Vagina (tissue), 2 donors: ENCODE measurements around the gene NOC3L.

Experiments used
- POLR2A ChIP-seq, 2 donors: fragments of 450-650 bp; IDR thresholded peaks; one replicate each; pipeline ENCODE4 v1.6.1; 2017; ENCODE audit warnings: antibody characterized with exemption in 2 of 2, mild to moderate bottlenecking in 2 of 2, moderate library complexity in 2 of 2
- POLR2AphosphoS5 ChIP-seq, 2 donors: sonication (generic); formaldehyde crosslinking; IDR thresholded peaks; one replicate each; pipeline ENCODE4 v1.9.0; 2017; ENCODE audit warnings: antibody characterized with exemption in 2 of 2, mild to moderate bottlenecking in 2 of 2, low read depth in 1 of 2; ENCODE audit not compliant: insufficient read depth in 1 of 2
- TF ChIP-seq, protein P1 (sequence below), 3 experiments: fragments of 450-650 bp in 2 of 3; fragments of 200-600 bp in 1 of 3; sonication (generic) in 1 of 3; IDR thresholded peaks; one replicate each; pipeline ENCODE4 v1.5.1; 2017 to 2019; ENCODE audit warnings: antibody characterized with exemption in 3 of 3, mild to moderate bottlenecking in 2 of 3, moderate library complexity in 2 of 3

DNA sequence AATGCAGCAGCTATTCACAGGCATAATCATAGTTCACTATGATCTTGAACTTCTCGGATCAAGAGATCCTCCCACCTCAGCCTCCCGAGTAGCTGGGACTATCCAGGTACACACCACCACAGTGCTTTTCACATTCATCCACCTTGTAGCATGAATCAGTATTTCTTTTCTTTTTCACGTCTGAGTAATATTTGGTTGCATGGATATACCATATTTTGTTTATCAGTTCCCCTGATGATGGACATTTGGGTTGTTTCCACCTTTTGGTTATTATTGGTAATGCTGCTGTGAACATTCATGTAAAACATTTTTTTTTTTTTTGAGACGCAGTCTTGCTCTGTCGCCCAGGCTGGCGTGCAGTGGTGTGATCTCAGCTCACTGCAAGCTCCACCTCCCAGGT, 36.0 kb upstream of the NOC3L start:
- TF ChIP-seq, protein P1, sequence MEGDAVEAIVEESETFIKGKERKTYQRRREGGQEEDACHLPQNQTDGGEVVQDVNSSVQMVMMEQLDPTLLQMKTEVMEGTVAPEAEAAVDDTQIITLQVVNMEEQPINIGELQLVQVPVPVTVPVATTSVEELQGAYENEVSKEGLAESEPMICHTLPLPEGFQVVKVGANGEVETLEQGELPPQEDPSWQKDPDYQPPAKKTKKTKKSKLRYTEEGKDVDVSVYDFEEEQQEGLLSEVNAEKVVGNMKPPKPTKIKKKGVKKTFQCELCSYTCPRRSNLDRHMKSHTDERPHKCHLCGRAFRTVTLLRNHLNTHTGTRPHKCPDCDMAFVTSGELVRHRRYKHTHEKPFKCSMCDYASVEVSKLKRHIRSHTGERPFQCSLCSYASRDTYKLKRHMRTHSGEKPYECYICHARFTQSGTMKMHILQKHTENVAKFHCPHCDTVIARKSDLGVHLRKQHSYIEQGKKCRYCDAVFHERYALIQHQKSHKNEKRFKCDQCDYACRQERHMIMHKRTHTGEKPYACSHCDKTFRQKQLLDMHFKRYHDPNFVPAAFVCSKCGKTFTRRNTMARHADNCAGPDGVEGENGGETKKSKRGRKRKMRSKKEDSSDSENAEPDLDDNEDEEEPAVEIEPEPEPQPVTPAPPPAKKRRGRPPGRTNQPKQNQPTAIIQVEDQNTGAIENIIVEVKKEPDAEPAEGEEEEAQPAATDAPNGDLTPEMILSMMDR (IDR thresholded peaks at IDR 0.05) = no peak
- no peak for TF ChIP-seq POLR2A (IDR thresholded peaks at IDR 0.05)
- no peak for TF ChIP-seq POLR2AphosphoS5 (IDR thresholded peaks at IDR 0.05; ENCODE audit: insufficient read depth in 1 of 2, low read depth in 1 of 2)
